H1 (cell line): Measurements from ENCODE around the gene NWD2.

Source experiments
- JUN ChIP-seq: IDR thresholded peaks from 2 replicates; pipeline ENCODE4 v1.6.1; 2011; ENCODE audit warnings: low read depth, mild to moderate bottlenecking, improper control_type of control experiment, low read length
- POLR2A ChIP-seq, 2 experiments: IDR thresholded peaks; 1 replicate in 1 of 2; 2 replicates in 1 of 2; pipeline ENCODE4 v1.6.1; 2011; ENCODE audit warnings: low read depth in 2 of 2, low read length in 2 of 2, mild to moderate bottlenecking in 2 of 2; ENCODE audit errors: control extremely low read depth in 1 of 2
- POLR2AphosphoS5 ChIP-seq: IDR thresholded peaks from 2 replicates; pipeline ENCODE4 v1.6.1; 2011; ENCODE audit warnings: low read depth, low read length
- SUZ12 ChIP-seq: fragments of 200-600 bp; sonication (generic); IDR thresholded peaks from 2 replicates; pipeline ENCODE4 v1.6.1; 2012; ENCODE audit warnings: mild to moderate bottlenecking, inconsistent platforms, low read length, moderate library complexity, mixed read lengths
- TAF1 ChIP-seq: IDR thresholded peaks from 2 replicates; pipeline ENCODE4 v1.6.1; 2011; ENCODE audit warnings: mild to moderate bottlenecking, low read depth, low read length
- TF ChIP-seq, protein P1 (sequence below), 3 experiments: IDR thresholded peaks; 1 replicate in 2 of 3; 2 replicates in 1 of 3; pipeline versions ENCODE4 v1.5.1 to v1.6.1; 2011; ENCODE audit warnings: low read length in 3 of 3, mild to moderate bottlenecking in 3 of 3, inconsistent platforms in 2 of 3, low read depth in 1 of 3, moderate library complexity in 1 of 3; ENCODE audit not compliant: insufficient read depth in 1 of 3; ENCODE audit errors: control extremely low read depth in 1 of 3

DNA sequence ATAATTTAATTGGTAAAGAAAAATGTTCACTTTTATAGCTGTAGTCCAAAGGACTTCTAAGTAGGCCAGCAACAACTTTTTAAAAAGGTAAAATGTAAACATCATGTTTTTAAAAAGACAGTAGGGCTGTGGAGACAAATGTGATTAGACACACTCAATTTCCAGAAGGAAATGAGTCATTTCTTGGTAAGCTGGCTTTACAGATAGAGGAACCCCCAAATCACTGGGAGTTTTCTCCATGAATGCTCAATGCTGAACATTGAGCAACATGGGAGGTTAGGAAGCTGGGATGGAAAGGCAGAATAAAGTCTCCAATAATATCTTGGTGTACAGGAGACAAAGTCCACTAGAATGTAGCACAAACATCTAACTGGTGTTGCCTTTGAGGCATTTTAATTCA is 121.3 kb downstream of the NWD2 start:
- TF ChIP-seq POLR2A (IDR thresholded peaks at IDR 0.05; ENCODE audit: control extremely low read depth in 1 of 2, low read depth in 2 of 2, low read length in 2 of 2) = no peak
- TF ChIP-seq JUN = no peak
- no peak for TF ChIP-seq POLR2AphosphoS5
- TF ChIP-seq, protein P1, sequence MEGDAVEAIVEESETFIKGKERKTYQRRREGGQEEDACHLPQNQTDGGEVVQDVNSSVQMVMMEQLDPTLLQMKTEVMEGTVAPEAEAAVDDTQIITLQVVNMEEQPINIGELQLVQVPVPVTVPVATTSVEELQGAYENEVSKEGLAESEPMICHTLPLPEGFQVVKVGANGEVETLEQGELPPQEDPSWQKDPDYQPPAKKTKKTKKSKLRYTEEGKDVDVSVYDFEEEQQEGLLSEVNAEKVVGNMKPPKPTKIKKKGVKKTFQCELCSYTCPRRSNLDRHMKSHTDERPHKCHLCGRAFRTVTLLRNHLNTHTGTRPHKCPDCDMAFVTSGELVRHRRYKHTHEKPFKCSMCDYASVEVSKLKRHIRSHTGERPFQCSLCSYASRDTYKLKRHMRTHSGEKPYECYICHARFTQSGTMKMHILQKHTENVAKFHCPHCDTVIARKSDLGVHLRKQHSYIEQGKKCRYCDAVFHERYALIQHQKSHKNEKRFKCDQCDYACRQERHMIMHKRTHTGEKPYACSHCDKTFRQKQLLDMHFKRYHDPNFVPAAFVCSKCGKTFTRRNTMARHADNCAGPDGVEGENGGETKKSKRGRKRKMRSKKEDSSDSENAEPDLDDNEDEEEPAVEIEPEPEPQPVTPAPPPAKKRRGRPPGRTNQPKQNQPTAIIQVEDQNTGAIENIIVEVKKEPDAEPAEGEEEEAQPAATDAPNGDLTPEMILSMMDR (IDR thresholded peaks at IDR 0.05; ENCODE audit: control extremely low read depth in 1 of 3, insufficient read depth in 1 of 3, low read depth in 1 of 3, low read length in 3 of 3) = no peak
- no peak for TF ChIP-seq SUZ12
- TF ChIP-seq TAF1 = no peak
